Activated CD4-positive, alpha-beta T cell treated with anti-CD3 and anti-CD28 coated beads, Interleukin-2, Interleukin-4, amounts not matched to agents 100 ng/mL and 50 ng/mL, durations not matched to agents 16 hours and 8 hours (primary cell): ENCODE results near the gene RAD54L2.
A peak's percentile ranks its signal among the peaks of the same experiment; 100 is the strongest.
"Not testable (repeated sequence)": the region's sequence is repeated elsewhere in the genome, so short reads cannot be mapped to it uniquely, and the experiment has no call there.

ENCODE experiments used
- DNase-seq: peaks from one replicate; pipeline ENCODE4 v3.0.0-alpha.2; 2020; ENCODE audit warnings: low spot score

RAD54L2 gene

GRCh38 chr3:51538459-51539290 lies at the start of gene RAD54L2:
Gene RAD54L2, plus strand, starts transcription at chr3:51538719. Its CDS starts 51,702 bp downstream, at chr3:51590421.
- peak; percentile 78 for DNase-seq

- DNase-seq, result peak; percentile 89
These were observed 39.4 kb upstream of the RAD54L2 start for GRCh38 chr3:51498876-51499738.

GRCh38 chr3:51500632-51501131 lies 37.8 kb upstream of the RAD54L2 start:
- no peak for DNase-seq

- peak; percentile 84 for DNase-seq
These were observed 36.5 kb upstream of the RAD54L2 start for GRCh38 chr3:51501833-51502561.

DNA sequence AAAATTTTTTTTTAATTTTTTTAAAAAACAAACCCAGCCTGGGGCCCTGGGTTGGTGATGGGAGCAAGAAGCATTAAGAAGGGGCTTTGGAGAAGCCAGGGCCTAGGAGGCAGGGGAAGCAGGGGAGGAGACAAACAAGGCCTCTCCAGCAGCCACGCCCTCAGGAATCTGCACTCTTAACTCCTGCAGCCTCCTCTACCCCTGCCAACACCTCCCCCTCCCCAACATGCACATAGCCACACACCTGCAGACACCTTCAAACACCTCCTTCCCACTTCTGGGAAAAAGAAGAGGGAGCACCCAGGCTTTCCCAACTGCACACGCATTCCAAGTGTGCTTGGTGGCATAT lies 36.0 kb upstream of the RAD54L2 start:
- no peak for DNase-seq

GRCh38 chr3:51503007-51503406 lies 35.5 kb upstream of the RAD54L2 start:
- DNase-seq, result no peak

- no peak for DNase-seq
These were observed 30.3 kb upstream of the RAD54L2 start for GRCh38 chr3:51508255-51508654.

DNA sequence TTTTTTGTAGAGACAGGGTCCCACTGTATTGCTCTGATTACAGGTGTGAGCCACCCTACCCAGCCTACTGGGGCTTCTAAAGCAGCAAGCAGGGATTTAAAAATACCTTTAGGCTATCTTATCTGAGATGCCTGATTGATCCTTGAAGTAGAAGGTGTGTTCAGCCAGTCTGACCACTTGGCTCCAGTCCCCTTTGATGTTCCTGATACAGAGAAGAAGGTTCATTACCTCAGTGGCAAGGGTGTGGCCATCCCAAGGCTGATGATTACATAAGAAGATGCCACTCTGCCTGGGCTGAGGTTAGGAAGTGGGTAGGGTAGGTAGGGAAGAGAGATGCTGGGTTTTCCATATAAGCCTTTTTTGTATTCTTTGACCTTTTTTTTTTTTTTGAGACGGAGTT lies 27.5 kb upstream of the RAD54L2 start:
- no peak for DNase-seq

- DNase-seq, result no peak
These were observed 24.3 kb upstream of the RAD54L2 start for GRCh38 chr3:51514210-51514609.

DNA sequence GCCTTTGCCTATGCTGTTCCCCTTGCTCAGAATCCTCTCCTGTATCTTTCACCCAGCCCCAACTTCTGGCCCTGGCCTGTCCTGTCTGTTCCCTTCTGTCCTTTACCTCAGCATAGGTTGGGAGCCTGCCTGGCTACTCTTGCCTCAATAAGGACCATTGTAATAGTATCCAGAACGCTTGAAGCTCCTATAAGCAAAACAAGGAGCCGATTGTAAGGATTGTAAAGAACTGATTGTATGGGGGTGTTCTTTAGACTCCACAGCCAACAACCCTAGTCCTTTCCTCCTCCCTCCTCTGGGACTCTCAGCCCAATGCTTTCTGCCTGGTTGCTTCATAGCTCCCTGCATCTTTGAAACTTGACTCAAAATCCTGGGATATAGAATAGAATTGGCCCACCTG lies 18.7 kb upstream of the RAD54L2 start:
- no peak for DNase-seq

DNA sequence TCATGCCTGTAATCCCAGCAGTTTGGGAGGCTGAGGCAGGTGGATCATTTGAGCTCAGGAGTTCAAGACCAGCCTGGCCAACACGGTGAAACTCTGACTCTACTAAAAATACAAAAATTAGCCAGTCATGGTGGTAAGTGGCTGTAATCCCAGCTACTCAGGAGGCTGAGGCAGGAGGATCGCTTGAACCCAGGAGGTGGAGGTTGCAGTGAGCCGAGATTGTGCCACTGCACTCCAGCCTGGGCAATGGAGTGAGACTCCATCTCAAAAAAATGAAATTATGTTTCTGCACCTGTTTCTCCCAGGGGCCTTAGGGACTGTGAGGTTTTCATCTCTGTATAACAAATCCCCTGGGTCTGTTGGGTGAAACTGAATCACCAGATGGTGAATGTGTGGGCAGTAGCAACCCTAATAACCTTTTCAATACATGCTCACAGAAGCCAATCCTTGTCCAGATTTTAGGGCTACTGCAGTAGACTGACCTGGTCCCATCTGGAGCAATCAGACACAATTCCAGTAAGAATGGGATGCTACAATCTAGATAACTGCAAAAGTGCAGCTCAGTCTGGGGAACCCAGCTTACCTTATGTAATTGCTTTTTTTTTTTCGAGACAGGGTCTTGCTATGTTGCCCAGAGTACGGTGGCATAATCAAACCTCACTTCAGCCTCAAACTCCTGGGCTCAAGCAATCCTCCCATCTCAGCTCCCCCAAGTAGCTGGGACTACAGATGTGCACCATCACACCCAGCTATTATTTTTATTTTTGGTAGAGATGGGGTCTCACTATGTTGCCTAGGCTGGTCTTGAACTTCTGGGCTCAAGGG lies 17.4 kb upstream of the RAD54L2 start:
- not testable (repeated sequence) for DNase-seq

DNA sequence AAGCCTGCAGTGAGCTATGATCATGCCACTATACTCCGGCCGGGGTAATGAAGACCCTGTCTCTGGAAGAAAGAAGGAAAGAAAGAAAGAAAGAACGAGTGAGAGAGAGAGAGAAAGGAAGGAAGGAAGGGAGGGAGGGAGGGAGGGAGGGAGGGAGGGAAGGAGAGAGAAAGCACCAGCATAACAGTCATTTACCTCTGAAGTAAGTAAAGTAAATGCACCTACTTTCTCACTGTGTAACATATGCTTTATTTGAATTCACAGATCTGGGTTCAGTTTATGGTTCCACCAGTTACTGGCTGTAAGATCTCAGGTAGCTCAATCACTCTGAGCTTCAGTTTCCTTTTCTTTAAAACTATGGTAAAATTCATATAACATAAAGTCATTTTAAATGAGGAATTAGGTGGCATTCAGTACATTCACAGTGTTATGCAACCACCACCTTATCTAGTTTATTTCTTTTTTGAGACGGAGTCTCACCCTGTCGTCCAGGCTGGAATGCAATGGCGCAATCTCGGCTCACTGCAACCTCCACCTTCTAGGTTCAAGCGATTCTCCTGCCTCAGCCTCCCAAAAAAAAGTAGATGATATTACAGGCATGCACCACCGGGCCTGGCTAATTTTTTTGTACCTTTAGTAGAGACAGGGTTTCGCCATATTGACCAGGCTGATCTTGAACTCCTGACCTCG lies 16.1 kb upstream of the RAD54L2 start:
- DNase-seq, result no peak

- not testable (repeated sequence) for DNase-seq
These were observed 13.6 kb upstream of the RAD54L2 start for GRCh38 chr3:51524874-51525273.

DNA sequence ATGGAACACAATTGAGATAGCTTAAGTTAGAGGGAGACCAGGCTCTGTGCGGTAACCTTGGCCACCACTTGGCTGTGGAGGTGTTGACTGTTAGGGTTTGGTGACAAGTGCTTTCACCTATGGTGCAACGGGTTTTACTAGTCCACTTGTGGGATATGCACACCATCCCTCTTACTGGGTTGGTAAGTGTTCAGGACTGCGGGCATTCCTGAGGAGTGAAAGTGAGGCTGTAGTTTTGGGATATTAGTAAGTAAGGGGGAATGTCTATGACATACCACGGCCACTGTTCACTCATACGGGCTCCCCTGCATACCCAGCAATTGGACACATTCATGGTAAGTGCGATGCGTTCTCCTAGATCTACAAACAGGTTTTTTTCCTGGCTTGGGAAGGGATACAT lies 8.0 kb upstream of the RAD54L2 start:
- no peak for DNase-seq

DNA sequence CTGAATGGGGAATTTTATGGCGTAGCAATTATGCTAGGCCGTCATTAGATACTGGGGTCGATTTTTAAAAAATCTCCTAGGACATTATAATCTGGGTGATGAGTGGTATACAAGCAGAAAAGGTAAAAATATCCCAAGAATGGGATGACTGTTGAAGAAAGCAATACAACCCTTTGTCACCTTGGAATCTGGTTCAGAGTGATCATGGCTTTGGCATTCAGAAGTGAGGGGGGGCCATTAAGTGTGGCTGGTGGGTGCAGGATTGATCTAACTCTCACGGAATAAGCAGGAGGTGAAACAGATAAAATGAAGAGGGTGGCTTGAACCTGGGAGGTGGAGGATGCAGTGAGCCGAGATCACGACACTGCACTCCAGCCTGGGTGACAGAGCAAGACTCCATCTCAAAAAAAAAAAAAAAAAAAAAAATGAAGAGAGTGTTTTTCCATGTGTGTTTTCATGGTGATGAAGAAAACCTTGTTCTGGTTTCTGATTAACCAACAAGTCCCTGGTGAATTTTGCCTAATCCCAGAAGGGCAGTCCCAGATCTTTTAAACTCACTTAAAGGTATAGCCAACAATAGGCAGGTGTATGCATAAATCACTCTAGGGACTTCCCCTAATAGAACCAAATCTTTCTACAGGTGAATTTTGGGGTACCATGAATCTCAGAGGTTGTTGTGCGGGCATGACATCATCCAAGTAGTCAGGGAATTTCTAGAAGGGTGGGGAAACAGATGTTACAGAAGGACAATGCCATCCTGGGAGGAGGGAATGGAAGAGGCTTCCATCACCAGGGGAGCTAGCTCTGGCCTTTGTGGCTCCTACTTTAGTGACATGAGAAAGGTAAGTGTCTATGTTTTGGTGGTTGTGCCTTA lies 3.1 kb upstream of the RAD54L2 start:
- DNase-seq, result no peak

DNA sequence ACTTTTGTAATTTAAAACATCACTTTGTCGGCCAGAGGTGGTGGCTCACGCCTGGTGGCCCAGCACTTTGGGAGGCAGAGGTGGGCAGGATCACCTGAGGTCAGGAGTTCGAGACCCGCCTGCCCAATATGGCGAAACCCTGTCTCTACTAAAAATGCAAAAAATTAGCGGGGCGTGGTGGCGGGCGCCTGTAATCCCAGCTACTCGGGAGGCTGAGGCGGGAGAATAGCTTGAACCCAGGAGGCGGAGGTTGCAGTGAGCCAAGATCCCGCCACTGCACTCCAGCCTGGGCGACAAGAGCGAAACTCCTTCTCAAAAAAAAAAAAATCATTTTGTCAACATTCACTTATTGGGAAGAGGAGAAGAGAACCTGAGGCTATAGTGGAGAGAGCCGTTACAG lies 888 bp upstream of the RAD54L2 start:
- not testable (repeated sequence) for DNase-seq

DNA sequence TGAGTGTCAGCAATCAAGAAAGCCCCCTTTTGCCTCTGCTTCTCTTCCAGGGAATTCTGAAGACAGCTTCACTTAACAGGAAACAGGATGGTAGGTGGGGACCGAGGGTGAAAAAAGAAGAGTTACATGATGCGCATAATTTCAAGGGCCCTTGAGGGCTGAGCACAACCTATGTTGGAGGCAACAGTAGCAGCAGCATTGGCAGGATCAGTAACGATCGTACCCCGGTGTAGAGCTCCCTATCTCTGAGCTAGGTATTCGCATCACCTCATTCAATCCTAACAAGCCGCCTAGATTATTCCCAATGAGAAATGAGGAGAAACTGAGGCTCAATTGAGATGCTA lies 432 bp upstream of the RAD54L2 start:
- no peak for DNase-seq

- DNase-seq, result peak; percentile 33
These were observed 897 bp downstream of the RAD54L2 start for GRCh38 chr3:51539291-51539941.

- not testable (repeated sequence) for DNase-seq
These were observed 4.1 kb downstream of the RAD54L2 start for GRCh38 chr3:51542596-51542995.
